SJCRH30 (cell line): ENCODE data around the gene MOCOS. TPM values are rescaled to one million over a fixed set of nuclear protein-coding genes. Genes with fewer than 3 reads are reported as not detected.

Source experiments
- DNase-seq, 2 experiments: peaks; one replicate each; pipeline ENCODE4 v3.0.0-alpha.2; 2015 to 2020
- H3K27ac ChIP-seq: fragments of 250-450 bp; sonication (Bioruptor Pico); 2 replicates; pipeline ENCODE4 v1.5.1; 2020; ENCODE audit warnings: mild to moderate bottlenecking, moderate library complexity
- H3K27me3 ChIP-seq: fragments of 250-450 bp; sonication (Bioruptor Pico); 2 replicates; pipeline ENCODE4 v1.5.1; 2020; ENCODE audit warnings: mild to moderate bottlenecking, moderate library complexity
- H3K36me3 ChIP-seq: fragments of 250-450 bp; sonication (Bioruptor Pico); 2 replicates; pipeline ENCODE4 v1.5.1; 2020; ENCODE audit warnings: mild to moderate bottlenecking, moderate library complexity
- H3K4me1 ChIP-seq: fragments of 250-450 bp; sonication (Bioruptor Pico); 2 replicates; pipeline ENCODE4 v1.5.1; 2020; ENCODE audit warnings: mild to moderate bottlenecking, moderate library complexity
- H3K4me3 ChIP-seq: fragments of 250-450 bp; sonication (Bioruptor Pico); 2 replicates; pipeline ENCODE4 v1.5.1; 2020; ENCODE audit warnings: mild to moderate bottlenecking, moderate library complexity
- H3K9me3 ChIP-seq: fragments of 250-450 bp; sonication (Bioruptor Pico); replicated peaks from 2 replicates; pipeline ENCODE4 v1.5.1; 2020; ENCODE audit warnings: mild to moderate bottlenecking, moderate library complexity
- total RNA-seq: library from RNA; depleted of rRNA; stranded (reverse); fragments of >200 nt; shearing (Covaris generic); gene quantifications from 2 replicates; pipeline ENCODE4 v1.2.3, GENCODE V29; 2014

The MOCOS gene
- total RNA-seq, 1 experiment from 2014 or later: not detected

GRCh38 chr18:36294031-36294430, 106.7 kb downstream of the MOCOS start:
- no peaks in the 10 kb centered on the region for H3K4me1 ChIP-seq
- H3K27ac ChIP-seq: no peak overlapping the region
- H3K9me3 ChIP-seq: no peaks in the 10 kb centered on the region
- no peak for DNase-seq
- H3K36me3 ChIP-seq: no peaks in the 10 kb centered on the region
- no peak overlapping the region for H3K4me3 ChIP-seq
- H3K27me3 ChIP-seq: no peaks in the 10 kb centered on the region

GRCh38 chr18:36295214-36295613, 107.9 kb downstream of the MOCOS start:
- Histone ChIP-seq H3K9me3 (no peaks in the 10 kb centered on the region), H3K36me3 (no peaks in the 10 kb centered on the region), H3K4me1 (no peaks in the 10 kb centered on the region), H3K27me3 (no peaks in the 10 kb centered on the region), H3K4me3 (no peak overlapping the region), H3K27ac (no peak overlapping the region)
- DNase-seq: no peak

GRCh38 chr18:36295880-36296301, 108.6 kb downstream of the MOCOS start:
- no peak overlapping the region for H3K4me3 ChIP-seq
- no peaks in the 10 kb centered on the region for H3K4me1 ChIP-seq
- no peaks in the 10 kb centered on the region for H3K36me3 ChIP-seq
- no peak for DNase-seq
- no peak overlapping the region for H3K27ac ChIP-seq
- H3K9me3 ChIP-seq: no peaks in the 10 kb centered on the region
- H3K27me3 ChIP-seq: no peaks in the 10 kb centered on the region

GRCh38 chr18:36296650-36297416, 109.5 kb downstream of the MOCOS start:
- Histone ChIP-seq H3K4me1 (no peaks in the 10 kb centered on the region), H3K27ac (no peak overlapping the region), H3K36me3 (no peaks in the 10 kb centered on the region), H3K9me3 (no peaks in the 10 kb centered on the region), H3K27me3 (no peaks in the 10 kb centered on the region), H3K4me3 (peak overlapping the region; percentile 57)
- DNase-seq: peak; percentile 66

GRCh38 chr18:36297417-36298125, 110.3 kb downstream of the MOCOS start, which contains the start of gene FHOD3:
Gene FHOD3 (plus strand): TSS chr18:36297713. CDS start chr18:36297836, 123 bp downstream.
- Histone ChIP-seq H3K27ac (no peak within 1 kb of the TSS), H3K4me3 (peak within 1 kb of the TSS; percentile 57), H3K27me3 (no peaks in the 10 kb centered on the region), H3K36me3 (no peaks in the 10 kb centered on the region), H3K9me3 (no peaks in the 10 kb centered on the region), H3K4me1 (no peaks in the 10 kb centered on the region)
- DNase-seq: peak; percentile 57 to 62

GRCh38 chr18:36298126-36298741, 110.9 kb downstream of the MOCOS start:
- Histone ChIP-seq H3K36me3 (no peaks in the 10 kb centered on the region), H3K27me3 (no peaks in the 10 kb centered on the region), H3K27ac (no peak overlapping the region), H3K4me1 (no peaks in the 10 kb centered on the region), H3K9me3 (no peaks in the 10 kb centered on the region), H3K4me3 (peak overlapping the region; percentile 57)
- DNase-seq: no peak

- Histone ChIP-seq H3K4me1 (no peaks in the 10 kb centered on the region), H3K36me3 (no peaks in the 10 kb centered on the region), H3K27me3 (no peaks in the 10 kb centered on the region), H3K27ac (no peak overlapping the region), H3K9me3 (no peaks in the 10 kb centered on the region), H3K4me3 (no peak overlapping the region)
- DNase-seq: no peak
Observed at GRCh38 chr18:36299015-36299414, 111.7 kb downstream of the MOCOS start.

GRCh38 chr18:36300211-36300610, 112.9 kb downstream of the MOCOS start:
- no peak overlapping the region for H3K27ac ChIP-seq
- no peak for DNase-seq
- H3K27me3 ChIP-seq: no peaks in the 10 kb centered on the region
- H3K4me3 ChIP-seq: no peak overlapping the region
- H3K36me3 ChIP-seq: no peaks in the 10 kb centered on the region
- H3K9me3 ChIP-seq: no peaks in the 10 kb centered on the region
- no peaks in the 10 kb centered on the region for H3K4me1 ChIP-seq

- Histone ChIP-seq H3K4me3 (no peak overlapping the region), H3K27ac (no peak overlapping the region), H3K36me3 (no peaks in the 10 kb centered on the region), H3K27me3 (no peaks in the 10 kb centered on the region), H3K9me3 (no peaks in the 10 kb centered on the region), H3K4me1 (no peaks in the 10 kb centered on the region)
- DNase-seq: no peak
Observed at GRCh38 chr18:36301884-36302283, 114.6 kb downstream of the MOCOS start.

GRCh38 chr18:36302676-36303075, 115.4 kb downstream of the MOCOS start:
- Histone ChIP-seq H3K4me1 (no peaks in the 10 kb centered on the region), H3K9me3 (no peaks in the 10 kb centered on the region), H3K27ac (no peak overlapping the region), H3K4me3 (no peak overlapping the region), H3K36me3 (no peaks in the 10 kb centered on the region), H3K27me3 (no peaks in the 10 kb centered on the region)
- no peak for DNase-seq

- Histone ChIP-seq H3K4me1 (no peaks in the 10 kb centered on the region), H3K4me3 (no peak overlapping the region), H3K27me3 (no peaks in the 10 kb centered on the region), H3K27ac (no peak overlapping the region), H3K9me3 (no peaks in the 10 kb centered on the region), H3K36me3 (no peaks in the 10 kb centered on the region)
- no peak for DNase-seq
Observed at GRCh38 chr18:36303211-36303844, 116.0 kb downstream of the MOCOS start.

- no peaks in the 10 kb centered on the region for H3K9me3 ChIP-seq
- no peak overlapping the region for H3K27ac ChIP-seq
- no peak overlapping the region for H3K4me3 ChIP-seq
- DNase-seq: no peak
- no peaks in the 10 kb centered on the region for H3K27me3 ChIP-seq
- no peaks in the 10 kb centered on the region for H3K36me3 ChIP-seq
- H3K4me1 ChIP-seq: no peaks in the 10 kb centered on the region
Observed at GRCh38 chr18:36304723-36305122, 117.4 kb downstream of the MOCOS start.

- Histone ChIP-seq H3K27me3 (no peaks in the 10 kb centered on the region), H3K4me1 (no peaks in the 10 kb centered on the region), H3K4me3 (no peak overlapping the region), H3K27ac (no peak overlapping the region), H3K9me3 (no peaks in the 10 kb centered on the region), H3K36me3 (no peaks in the 10 kb centered on the region)
- DNase-seq: no peak
Observed at GRCh38 chr18:36305375-36305774, 118.1 kb downstream of the MOCOS start.

- no peaks in the 10 kb centered on the region for H3K36me3 ChIP-seq
- no peak for DNase-seq
- no peaks in the 10 kb centered on the region for H3K9me3 ChIP-seq
- no peak overlapping the region for H3K4me3 ChIP-seq
- H3K27me3 ChIP-seq: no peaks in the 10 kb centered on the region
- H3K27ac ChIP-seq: no peak overlapping the region
- no peaks in the 10 kb centered on the region for H3K4me1 ChIP-seq
Observed at GRCh38 chr18:36307513-36307912, 120.2 kb downstream of the MOCOS start.
